HS-27A (cell line): ENCODE results near the gene WDR18.
"Not testable (repeated sequence)": the region's sequence is repeated elsewhere in the genome, so short reads cannot be mapped to it uniquely, and the experiment has no call there.

Experiments
- DNase-seq: peaks from one replicate; pipeline ENCODE4 v3.0.0-alpha.2; 2012; ENCODE audit warnings: low read depth, missing footprints

The WDR18 gene

GRCh38 chr19:950352-951066 lies 33.6 kb upstream of the WDR18 start:
- DNase-seq, result no peak

- DNase-seq, result no peak
These were observed 32.0 kb upstream of the WDR18 start for GRCh38 chr19:952049-952679.

- no peak for DNase-seq
These were observed 31.3 kb upstream of the WDR18 start for GRCh38 chr19:952680-953444.

GRCh38 chr19:953445-954271 lies 30.5 kb upstream of the WDR18 start:
- no peak for DNase-seq

- no peak for DNase-seq
These were observed 29.9 kb upstream of the WDR18 start for GRCh38 chr19:954272-954671.

- no peak for DNase-seq
These were observed 29.3 kb upstream of the WDR18 start for GRCh38 chr19:954672-955494.

GRCh38 chr19:955803-956765 lies 28.1 kb upstream of the WDR18 start:
- DNase-seq, result no peak

GRCh38 chr19:956766-957440 lies 27.2 kb upstream of the WDR18 start:
- no peak for DNase-seq

GRCh38 chr19:957578-957977 lies 26.6 kb upstream of the WDR18 start:
- not testable (repeated sequence) for DNase-seq

- no peak for DNase-seq
These were observed 24.9 kb upstream of the WDR18 start for GRCh38 chr19:958967-959855.

- DNase-seq, result no peak
These were observed 24.1 kb upstream of the WDR18 start for GRCh38 chr19:960020-960419.

GRCh38 chr19:960601-960938 lies 23.6 kb upstream of the WDR18 start:
- DNase-seq, result no peak

GRCh38 chr19:961866-962620 lies 22.1 kb upstream of the WDR18 start:
- DNase-seq, result no peak

- DNase-seq, result no peak
These were observed 21.3 kb upstream of the WDR18 start for GRCh38 chr19:962683-963400.

GRCh38 chr19:963486-963951 lies 20.6 kb upstream of the WDR18 start:
- no peak for DNase-seq

- DNase-seq, result no peak
These were observed 20.0 kb upstream of the WDR18 start for GRCh38 chr19:964116-964520.
